GM11168 (cell line): ENCODE data around the gene COX7A1.

Source experiments
- in situ Hi-C: fragments of 300-500 bp; cut with MboI; formaldehyde crosslinking; loops from one replicate; pipeline ENCODE4 v1.12.0; 2022; ENCODE audit warnings: low sequenced_read_pairs; ENCODE audit not compliant: unreplicated experiment

The COX7A1 gene

GRCh38 chr19:36113894-36114720, 38.1 kb downstream of the COX7A1 start:
- in situ Hi-C loops, result no loop called here

GRCh38 chr19:36113425-36113824, 38.8 kb downstream of the COX7A1 start:
- in situ Hi-C loops, result no loop called here

- in situ Hi-C loops, result no loop called here
These were observed 39.6 kb downstream of the COX7A1 start for GRCh38 chr19:36112678-36113077.

- in situ Hi-C loops, result no loop called here
These were observed 41.1 kb downstream of the COX7A1 start for GRCh38 chr19:36111200-36111539.

GRCh38 chr19:36110487-36111199, 41.6 kb downstream of the COX7A1 start, which contains the start of gene OVOL3:
OVOL3 (plus strand) TSS chr19:36111143; CDS start chr19:36111203, 60 bp downstream.
- in situ Hi-C loops, result no loop called here

- in situ Hi-C loops, result no loop called here
These were observed 43.6 kb downstream of the COX7A1 start for GRCh38 chr19:36108684-36109083.

- in situ Hi-C loops, result no loop called here
These were observed 45.3 kb downstream of the COX7A1 start for GRCh38 chr19:36106991-36107390.

- in situ Hi-C loops, result no loop called here
These were observed 45.8 kb downstream of the COX7A1 start for GRCh38 chr19:36106441-36106840.

GRCh38 chr19:36103842-36104552, 48.2 kb downstream of the COX7A1 start:
- in situ Hi-C loops, result no loop called here

- in situ Hi-C loops, result no loop called here
These were observed 49.1 kb downstream of the COX7A1 start for GRCh38 chr19:36103040-36103626.

- in situ Hi-C loops, result no loop called here
These were observed 50.5 kb downstream of the COX7A1 start for GRCh38 chr19:36101550-36102327.
